H9 (cell line): ENCODE results near the gene CELSR2. TPM values are rescaled to one million over a fixed set of nuclear protein-coding genes. Genes with fewer than 3 reads are reported as not detected.

Experiments
- DNase-seq: peaks from one replicate; pipeline ENCODE4 v3.0.0-alpha.2; 2017
- H2AFZ ChIP-seq: one replicate; pipeline ENCODE4 v1.6.1; 2013; ENCODE audit warnings: mild to moderate bottlenecking, low read length, control low read depth, moderate library complexity
- H2AK5ac ChIP-seq: 2 replicates; pipeline ENCODE4 v1.6.1; 2013; ENCODE audit warnings: low read length, control low read depth, mixed read lengths; ENCODE audit not compliant: insufficient read length
- H2BK120ac ChIP-seq: one replicate; pipeline ENCODE4 v1.6.1; 2013; ENCODE audit warnings: low read depth, mild to moderate bottlenecking, low read length, control low read depth, inconsistent platforms; ENCODE audit not compliant: poor library complexity, severe bottlenecking
- H2BK12ac ChIP-seq: 2 replicates; pipeline ENCODE4 v1.6.1; 2013; ENCODE audit warnings: low read length, control low read depth, mixed read lengths, low read depth; ENCODE audit not compliant: insufficient read length
- H2BK15ac ChIP-seq: 2 replicates; pipeline ENCODE4 v1.6.1; 2013; ENCODE audit warnings: low read depth, low read length, control low read depth
- H2BK20ac ChIP-seq: one replicate; pipeline ENCODE4 v1.6.1; 2013; ENCODE audit warnings: low read depth, mild to moderate bottlenecking, low read length, control low read depth, inconsistent platforms; ENCODE audit not compliant: poor library complexity, severe bottlenecking
- H2BK5ac ChIP-seq: 2 replicates; pipeline ENCODE4 v1.6.1; 2013; ENCODE audit warnings: low read length, control low read depth, mixed read lengths; ENCODE audit not compliant: insufficient read length
- H3K14ac ChIP-seq: 2 replicates; pipeline ENCODE4 v1.6.1; 2013; ENCODE audit warnings: low read length, control low read depth; ENCODE audit not compliant: insufficient read depth
- H3K18ac ChIP-seq: 2 replicates; pipeline ENCODE4 v1.6.1; 2013; ENCODE audit warnings: low read depth, mild to moderate bottlenecking, mixed read lengths, low read length, control low read depth; ENCODE audit not compliant: insufficient read length
- H3K23ac ChIP-seq: 2 replicates; pipeline ENCODE4 v1.6.1; 2013; ENCODE audit warnings: low read length, control low read depth, mixed read lengths, low read depth; ENCODE audit not compliant: insufficient read length
- H3K23me2 ChIP-seq: 2 replicates; pipeline ENCODE4 v1.6.1; 2013; ENCODE audit warnings: low read depth, mild to moderate bottlenecking, mixed read lengths, low read length, control low read depth; ENCODE audit not compliant: insufficient read length, poor library complexity, severe bottlenecking
- H3K27ac ChIP-seq: 2 replicates; pipeline ENCODE4 v1.5.1; 2013; ENCODE audit warnings: low read length, control low read depth, mixed read lengths, low read depth; ENCODE audit not compliant: insufficient read length
- H3K27me3 ChIP-seq: 2 replicates; pipeline ENCODE4 v1.6.1; 2013; ENCODE audit warnings: low read length, control low read depth, inconsistent platforms; ENCODE audit not compliant: insufficient read depth
- H3K4ac ChIP-seq: 2 replicates; pipeline ENCODE4 v1.6.1; 2013; ENCODE audit warnings: low read depth, mild to moderate bottlenecking, control low read depth, inconsistent platforms, low read length, moderate library complexity
- H3K4me1 ChIP-seq: 2 replicates; pipeline ENCODE4 v1.6.1; 2013; ENCODE audit warnings: low read length, control low read depth, inconsistent platforms; ENCODE audit not compliant: insufficient read depth
- H3K4me2 ChIP-seq: 2 replicates; pipeline ENCODE4 v1.6.1; 2013; ENCODE audit warnings: low read length, control low read depth, mixed read lengths; ENCODE audit not compliant: insufficient read length, insufficient read depth
- H3K56ac ChIP-seq: 2 replicates; pipeline ENCODE4 v1.6.1; 2013; ENCODE audit warnings: low read depth, mild to moderate bottlenecking, mixed read lengths, low read length, control low read depth; ENCODE audit not compliant: insufficient read length
- H3K79me1 ChIP-seq: 2 replicates; pipeline ENCODE4 v1.6.1; 2013; ENCODE audit warnings: low read depth, mild to moderate bottlenecking, moderate library complexity, low read length, control low read depth, inconsistent platforms; ENCODE audit not compliant: insufficient read depth, poor library complexity, severe bottlenecking
- H3K79me2 ChIP-seq: 2 replicates; pipeline ENCODE4 v1.6.1; 2013; ENCODE audit warnings: low read length, control low read depth, inconsistent platforms; ENCODE audit not compliant: insufficient read depth
- H3K9ac ChIP-seq: 2 replicates; pipeline ENCODE4 v1.6.1; 2013; ENCODE audit warnings: low read length, control low read depth, mixed read lengths; ENCODE audit not compliant: insufficient read length; ENCODE audit errors: extremely low read depth
- H3K9me3 ChIP-seq: one replicate; pipeline ENCODE4 v1.6.1; 2013; ENCODE audit warnings: low read depth, low read length, inconsistent platforms; ENCODE audit not compliant: control insufficient read depth
- H3T11ph ChIP-seq: one replicate; pipeline ENCODE4 v1.6.1; 2013; ENCODE audit warnings: mild to moderate bottlenecking, low read length, control low read depth, inconsistent platforms
- H4K20me1 ChIP-seq: one replicate; pipeline ENCODE4 v1.6.1; 2013; ENCODE audit not compliant: control insufficient read depth, insufficient read length, insufficient read depth
- H4K5ac ChIP-seq: 2 replicates; pipeline ENCODE4 v1.6.1; 2013; ENCODE audit warnings: low read depth, mild to moderate bottlenecking, mixed read lengths, low read length, control low read depth; ENCODE audit not compliant: insufficient read length
- H4K8ac ChIP-seq: replicated peaks from 2 replicates; pipeline ENCODE4 v1.6.1; 2013; ENCODE audit warnings: low read length, control low read depth, mixed read lengths, low read depth; ENCODE audit not compliant: insufficient read length
- H4K91ac ChIP-seq: 2 replicates; pipeline ENCODE4 v1.6.1; 2013; ENCODE audit warnings: low read depth, mild to moderate bottlenecking, moderate library complexity, mixed read lengths, low read length, control low read depth; ENCODE audit not compliant: insufficient read length
- H3K27ac Mint-ChIP-seq, 3 experiments: 2 replicates in 2 of 3; 3 replicates in 1 of 3; pipeline ENCODE4 v1.8.0; 2020 to 2021; ENCODE audit warnings: mixed read lengths in 3 of 3, mild to moderate bottlenecking in 1 of 3, moderate library complexity in 1 of 3
- H3K27me3 Mint-ChIP-seq: 2 replicates; pipeline ENCODE4 v1.8.0; 2021; ENCODE audit warnings: low read depth, mild to moderate bottlenecking, moderate library complexity, mixed read lengths
- H3K36me3 Mint-ChIP-seq, 3 experiments: 2 replicates in 2 of 3; 3 replicates in 1 of 3; pipeline ENCODE4 v1.8.0; 2020 to 2021; ENCODE audit warnings: low read depth in 3 of 3, mixed read lengths in 3 of 3; ENCODE audit not compliant: insufficient read depth in 1 of 3
- H3K4me1 Mint-ChIP-seq, 2 experiments: 2 replicates each; pipeline ENCODE4 v1.8.0; 2020; ENCODE audit warnings: mixed read lengths in 2 of 2
- H3K4me3 Mint-ChIP-seq, 2 experiments: 2 replicates in 1 of 2; 3 replicates in 1 of 2; pipeline ENCODE4 v1.8.0; 2020 to 2021; ENCODE audit warnings: mild to moderate bottlenecking in 2 of 2, mixed read lengths in 2 of 2, moderate library complexity in 1 of 2
- H3K9me3 Mint-ChIP-seq, 2 experiments: 2 replicates in 1 of 2; 3 replicates in 1 of 2; pipeline ENCODE4 v1.8.0; 2020; ENCODE audit warnings: mild to moderate bottlenecking in 2 of 2, mixed read lengths in 2 of 2, moderate library complexity in 1 of 2
- CTCF ChIP-seq: fragments of 200-600 bp; sonication (generic); conservative IDR thresholded peaks from 3 replicates; pipeline ENCODE4 v1.8.0; 2021; ENCODE audit warnings: antibody characterized with exemption, mild to moderate bottlenecking
- WGBS: extraction: QIAGEN DNeasy Blood & Tissue Kit; methylation state at CpG from one replicate; pipeline ENCODE4 v1.1.7; 2013; ENCODE audit warnings: missing lambda C conversion rate, low lambda C conversion rate, mixed read lengths; ENCODE audit not compliant: insufficient read length; ENCODE audit errors: extremely low coverage; 5-methylcytosine and 5-hydroxymethylcytosine counted together
- total RNA-seq: library from RNA; stranded (reverse); gene quantifications from 2 replicates; pipeline ENCODE4 v1.2.1, GENCODE V29; 2021

The CELSR2 gene
- total RNA-seq, 1 experiment from 2014 or later, result 29.2 TPM

- H2BK15ac ChIP-seq, result no peak overlapping the region
- H3K23ac ChIP-seq, result no peak overlapping the region
- peaks cover 4% of the 10 kb centered on the region; the same call in 1 of the 2 replicates for H3K27me3 ChIP-seq
- no peak overlapping the region for H4K91ac ChIP-seq
- Mint-ChIP-seq H3K4me1 (peaks cover 42 to 43% of the 10 kb centered on the region in 2 experiments), H3K9me3 (peaks cover 14 to 21% of the 10 kb centered on the region in 2 experiments), H3K27ac (no peak overlapping the region), H3K36me3 (peaks cover 22 to 30% (median 28%) of the 10 kb centered on the region in 3 experiments), H3K4me3 (peak overlapping the region in 1 of 2 experiments; percentile 60; a peak in 2 of 5 replicates), H3K27me3 (peaks cover 46% of the 10 kb centered on the region)
- H4K20me1 ChIP-seq, result no peaks in the 10 kb centered on the region
- no peak for TF ChIP-seq CTCF
- no peak overlapping the region for H2AFZ ChIP-seq
- H3K9ac ChIP-seq, result no peak overlapping the region
- no peaks in the 10 kb centered on the region; the same call in 1 of the 2 replicates for H3K79me2 ChIP-seq
- H2AK5ac ChIP-seq, result no peak overlapping the region
- no peak overlapping the region for H2BK5ac ChIP-seq
- no peak overlapping the region for H2BK20ac ChIP-seq
- H4K5ac ChIP-seq, result no peak overlapping the region
- no peak overlapping the region for H3K4me2 ChIP-seq
- H3K9me3 ChIP-seq, result no peaks in the 10 kb centered on the region
- no peak overlapping the region for H3K27ac ChIP-seq
- peaks cover 5% of the 10 kb centered on the region for H3K23me2 ChIP-seq
- H3K14ac ChIP-seq, result no peak overlapping the region
- no peak overlapping the region for H2BK120ac ChIP-seq
- H3K18ac ChIP-seq, result no peak overlapping the region
- H3K56ac ChIP-seq, result no peak overlapping the region
- no peaks in the 10 kb centered on the region for H3K4me1 ChIP-seq
- H3K79me1 ChIP-seq, result no peaks in the 10 kb centered on the region
- no peak overlapping the region for H4K8ac ChIP-seq
- no CpG with 5 or more reads among the region's 32 CpGs for WGBS
- no peak overlapping the region for H3T11ph ChIP-seq
- no peak for DNase-seq
- no peak overlapping the region for H2BK12ac ChIP-seq
- no peak overlapping the region for H3K4ac ChIP-seq
These were observed 2.2 kb downstream of the CELSR2 start for GRCh38 chr1:109251277-109252166.
